ENCODE results near the gene HPCAL1.

HPCAL1 gene

DNA sequence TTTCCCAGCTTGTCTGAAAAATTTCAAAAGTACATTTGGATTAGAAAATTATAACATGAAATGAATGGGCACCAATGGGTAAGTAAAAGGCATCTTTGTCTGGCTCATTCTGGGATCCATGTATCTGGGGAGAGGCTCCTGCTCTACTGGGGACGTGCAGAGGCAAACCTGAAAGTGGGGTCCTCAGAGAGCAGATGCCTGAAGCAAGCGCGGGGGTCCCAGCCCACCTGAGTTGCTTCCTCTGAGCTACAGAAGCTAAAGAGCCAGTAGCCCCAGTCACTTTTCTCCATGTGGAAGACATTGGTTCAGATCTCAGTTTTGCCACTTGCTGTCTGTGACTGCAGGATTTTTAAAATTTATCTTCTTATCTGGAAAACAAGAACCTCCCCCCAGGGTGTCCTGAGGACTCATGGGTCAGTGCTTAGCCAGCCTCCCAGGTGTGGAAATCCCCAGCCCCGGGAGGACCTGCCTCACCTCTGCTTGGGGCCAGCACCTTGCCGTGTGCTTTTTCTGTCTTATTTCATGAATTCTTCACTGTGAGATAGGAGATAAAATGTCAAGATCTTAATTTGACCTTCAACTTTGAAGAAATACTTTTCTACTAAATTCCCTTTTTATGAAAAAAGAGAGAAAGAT lies 170.5 kb downstream of the HPCAL1 start:
- no peak for DNase-seq

DNA sequence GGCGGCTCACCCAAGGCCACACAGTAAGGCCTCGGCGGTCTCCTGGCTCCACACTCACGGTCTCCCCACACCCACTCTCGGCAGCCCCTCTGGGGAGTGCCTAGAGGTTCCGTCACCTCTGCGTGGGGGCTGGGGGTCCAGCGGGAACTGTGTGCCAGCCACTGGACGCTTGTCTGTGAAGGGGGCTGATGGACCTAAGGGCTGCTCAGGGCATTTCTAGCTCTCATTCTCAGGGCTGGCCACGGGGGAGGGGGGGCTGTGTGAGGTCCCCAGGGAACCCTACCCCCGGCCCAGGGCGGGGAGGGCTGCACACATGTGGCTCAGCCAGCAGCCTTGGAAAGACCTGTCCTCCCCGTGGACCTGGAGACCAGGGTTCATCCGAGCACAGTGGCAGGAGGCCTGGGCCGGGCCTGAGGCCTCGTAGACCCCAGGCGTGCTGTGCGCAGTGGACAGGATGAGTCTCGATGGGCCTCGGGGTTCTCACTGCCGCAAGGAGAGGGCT lies 172.6 kb downstream of the HPCAL1 start:
- DNase-seq = no peak

DNA sequence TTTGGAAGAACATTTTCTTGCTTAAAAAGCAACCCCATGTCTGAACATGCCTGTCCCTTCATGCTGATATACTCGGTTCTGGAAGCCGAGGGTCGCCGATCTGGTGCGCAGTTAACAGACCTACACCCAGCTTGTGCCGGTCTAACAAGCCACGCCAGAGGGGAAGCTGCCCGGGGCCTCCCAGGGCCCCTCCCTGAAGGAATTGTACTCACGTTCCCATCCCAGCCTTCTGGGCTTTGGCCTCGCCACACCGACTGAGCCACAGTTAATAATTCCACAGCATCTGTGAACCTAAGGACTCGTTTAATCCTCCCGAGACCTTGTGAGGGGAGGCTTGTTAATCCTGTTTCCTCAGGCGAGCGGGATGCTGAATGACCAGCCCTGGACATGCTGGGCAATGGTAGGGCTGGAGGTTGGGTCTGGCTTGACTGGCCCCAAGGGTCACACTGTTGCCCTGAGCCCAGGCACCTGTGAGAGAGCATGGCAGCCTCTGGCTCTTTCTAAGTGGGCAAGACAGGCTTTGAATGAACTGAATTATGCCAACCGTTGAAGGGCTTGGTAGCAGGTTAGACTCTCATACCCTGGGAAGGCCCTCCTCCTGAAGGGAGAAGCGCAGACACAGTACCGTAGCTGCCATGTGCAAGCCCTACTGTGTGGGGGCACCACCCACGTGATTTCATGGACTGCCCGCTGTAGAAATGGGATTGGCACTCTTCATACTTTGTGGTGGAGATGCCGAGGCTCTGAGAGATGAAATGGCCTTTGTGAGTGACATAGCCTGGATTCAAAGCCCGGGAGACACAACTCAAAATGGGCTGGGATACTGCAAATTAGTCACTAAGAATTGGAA lies 173.3 kb downstream of the HPCAL1 start:
- DNase-seq = no peak

DNA sequence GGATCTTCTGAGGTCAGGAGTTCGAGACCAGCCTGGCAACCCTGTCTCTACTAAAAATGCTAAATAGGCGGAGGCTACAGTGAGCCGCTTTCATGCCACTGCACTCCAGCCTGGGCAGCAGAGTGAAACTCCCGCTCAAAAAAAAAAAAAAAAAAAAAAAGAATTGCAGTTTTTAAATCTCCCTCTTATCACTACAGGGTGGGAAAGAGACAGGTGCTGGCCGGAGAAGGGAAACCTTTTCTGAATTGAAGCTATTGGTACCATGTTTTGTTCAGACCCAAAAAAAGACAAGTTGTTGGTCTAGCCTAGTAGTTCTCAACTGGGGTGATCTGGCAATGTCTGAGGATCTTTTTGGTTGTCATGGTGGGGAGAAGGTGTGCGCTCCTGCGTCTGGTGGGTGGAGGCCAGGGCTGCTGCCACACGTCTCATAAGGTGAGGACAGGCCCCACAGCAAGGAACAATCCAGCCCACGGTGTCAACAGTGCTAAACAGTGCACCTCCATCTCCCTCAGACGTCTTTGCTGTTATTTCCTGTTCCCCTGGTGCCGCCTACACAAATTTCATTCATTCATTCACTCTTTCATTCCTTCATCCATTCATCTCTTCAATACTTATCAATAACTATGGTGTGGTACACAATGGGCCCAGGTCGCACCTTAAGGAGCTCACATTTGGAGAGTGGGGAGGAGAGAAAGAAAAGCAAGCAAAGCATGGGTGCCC lies 174.2 kb downstream of the HPCAL1 start:
- DNase-seq = no peak
